Prostate gland (tissue), 2 donors: Measurements from ENCODE around the gene RNASE1. TPM values are rescaled to one million over a fixed set of nuclear protein-coding genes. Genes with fewer than 3 reads are reported as not detected.

Source experiments
- DNase-seq: peaks from one replicate; pipeline ENCODE4 v3.0.0-alpha.2; 2019; ENCODE audit warnings: low spot score
- H3K27ac ChIP-seq, 2 donors: fragments of 200-600 bp; sonication (generic); 2 replicates each; pipeline ENCODE4 v1.5.1; 2017 to 2019
- H3K27me3 ChIP-seq: fragments of 200-600 bp; sonication (generic); replicated peaks from 2 replicates; pipeline ENCODE4 v1.5.1; 2019; ENCODE audit not compliant: insufficient read depth
- H3K36me3 ChIP-seq, 2 donors: fragments of 200-600 bp; sonication (generic); 1 replicate in 1 of 2; 2 replicates in 1 of 2; pipeline versions ENCODE4 v1.5.1 to v1.8.1; 2017 to 2019
- H3K4me1 ChIP-seq: fragments of 200-600 bp; sonication (generic); replicated peaks from 2 replicates; pipeline ENCODE4 v1.5.1; 2019
- H3K4me3 ChIP-seq, 2 donors: fragments of 200-600 bp; sonication (generic); 2 replicates each; pipeline ENCODE4 v1.5.1; 2017 to 2019
- H3K9me3 ChIP-seq: fragments of 200-600 bp; sonication (generic); 2 replicates; pipeline ENCODE4 v1.5.1; 2017
- CTCF ChIP-seq, 4 experiments: fragments of 200-600 bp in 2 of 4; fragments of 450-650 bp in 2 of 4; sonication (generic) in 2 of 4; IDR thresholded peaks; 1 replicate in 3 of 4; 2 replicates in 1 of 4; pipeline ENCODE4 v1.5.1; 2016 to 2019; ENCODE audit warnings: antibody characterized with exemption in 4 of 4, mild to moderate bottlenecking in 2 of 4, moderate library complexity in 2 of 4
- POLR2A ChIP-seq: fragments of 450-650 bp; IDR thresholded peaks from one replicate; pipeline ENCODE4 v1.6.1; 2016; ENCODE audit warnings: antibody characterized with exemption, mild to moderate bottlenecking
- POLR2AphosphoS5 ChIP-seq: sonication (generic); formaldehyde crosslinking; IDR thresholded peaks from one replicate; pipeline ENCODE4 v1.6.1; 2017; ENCODE audit warnings: antibody characterized with exemption
- WGBS: methylation state at CpG from one replicate; pipeline ENCODE4 v1.1.5; 2018; 5-methylcytosine and 5-hydroxymethylcytosine counted together
- intact Hi-C: fragments of 100-400 bp; cut with DNase I; formaldehyde crosslinking; loops from one replicate; pipeline ENCODE4 v1.14.2; 2022
- total RNA-seq, 2 donors: library from RNA; depleted of rRNA; stranded (reverse); fragments of >200 nt; gene quantifications; one replicate each; pipeline ENCODE4 v1.1.0, GENCODE V29; 2016

RNASE1 gene
- total RNA-seq, 2 donors from 2014 or later, result 30.1 to 3,158 TPM

GRCh38 chr14:20791597-20791996 is 11.0 kb downstream of the RNASE1 start:
- H3K4me1 ChIP-seq, result no peaks in the 10 kb centered on the region
- TF ChIP-seq POLR2A (no peak), POLR2AphosphoS5 (no peak), CTCF (IDR thresholded peaks at IDR 0.05) (no peak)
- H3K36me3 ChIP-seq, result no peaks in the 10 kb centered on the region
- no peak overlapping the region for H3K4me3 ChIP-seq
- no peaks in the 10 kb centered on the region for H3K9me3 ChIP-seq
- 85% methylated on average over 2 of the region's 2 CpGs for WGBS
- no peak overlapping the region for H3K27ac ChIP-seq
- no peaks in the 10 kb centered on the region for H3K27me3 ChIP-seq
- DNase-seq, result no peak
- intact Hi-C loops, result no loop called here

GRCh38 chr14:20791187-20791586 is 11.5 kb downstream of the RNASE1 start:
- Histone ChIP-seq H3K9me3 (no peaks in the 10 kb centered on the region), H3K4me1 (no peaks in the 10 kb centered on the region), H3K4me3 (no peak overlapping the region), H3K27ac (no peak overlapping the region), H3K27me3 (no peaks in the 10 kb centered on the region), H3K36me3 (no peaks in the 10 kb centered on the region)
- intact Hi-C loops, result no loop called here
- 69% methylated on average over 7 of the region's 7 CpGs for WGBS
- no peak for DNase-seq
- TF ChIP-seq CTCF (IDR thresholded peaks at IDR 0.05) (no peak), POLR2AphosphoS5 (no peak), POLR2A (no peak)

GRCh38 chr14:20790464-20791116 is 12.1 kb downstream of the RNASE1 start:
- no peak overlapping the region for H3K27ac ChIP-seq
- DNase-seq, result no peak
- 89% methylated on average over 13 of the region's 13 CpGs for WGBS
- no peaks in the 10 kb centered on the region for H3K4me1 ChIP-seq
- intact Hi-C loops, result no loop called here
- no peaks in the 10 kb centered on the region for H3K27me3 ChIP-seq
- TF ChIP-seq POLR2AphosphoS5 (no peak), POLR2A (no peak), CTCF (IDR thresholded peaks at IDR 0.05) (no peak)
- H3K9me3 ChIP-seq, result no peaks in the 10 kb centered on the region
- H3K4me3 ChIP-seq, result no peak overlapping the region
- H3K36me3 ChIP-seq, result no peaks in the 10 kb centered on the region

GRCh38 chr14:20789230-20789813 is 13.3 kb downstream of the RNASE1 start:
- TF ChIP-seq POLR2A (no peak), CTCF (IDR thresholded peaks at IDR 0.05) (no peak), POLR2AphosphoS5 (no peak)
- 32% methylated on average over 3 of the region's 3 CpGs for WGBS
- H3K27ac ChIP-seq, result no peak overlapping the region
- intact Hi-C loops, result no loop called here
- no peak overlapping the region for H3K4me3 ChIP-seq
- H3K9me3 ChIP-seq, result no peaks in the 10 kb centered on the region
- no peak for DNase-seq
- no peaks in the 10 kb centered on the region for H3K36me3 ChIP-seq
- H3K27me3 ChIP-seq, result no peaks in the 10 kb centered on the region
- H3K4me1 ChIP-seq, result no peaks in the 10 kb centered on the region

GRCh38 chr14:20787025-20787424 is 15.6 kb downstream of the RNASE1 start:
- Histone ChIP-seq H3K27ac (no peak overlapping the region), H3K9me3 (no peaks in the 10 kb centered on the region), H3K4me1 (no peaks in the 10 kb centered on the region), H3K27me3 (no peaks in the 10 kb centered on the region), H3K4me3 (no peak overlapping the region), H3K36me3 (no peaks in the 10 kb centered on the region)
- DNase-seq, result no peak
- TF ChIP-seq CTCF (IDR thresholded peaks at IDR 0.05) (no peak), POLR2AphosphoS5 (no peak), POLR2A (no peak)
- 81% methylated on average over 4 of the region's 4 CpGs for WGBS
- intact Hi-C loops, result no loop called here
